SK-N-SH (cell line): ENCODE measurements around the gene DOCK6. TPM values are rescaled to one million over a fixed set of nuclear protein-coding genes. Genes with fewer than 3 reads are reported as not detected.

ENCODE experiments used
- CTCF ChIA-PET: fragments of 300-600, 350-600 bp; formaldehyde crosslinking; extraction: SDS; loops from one replicate; lab custom pipeline; 2021; lab: Yijun Ruan, JAX
- POLR2A ChIA-PET: fragments of 350-600 bp; sonication (Branson Sonifier 250); formaldehyde crosslinking; extraction: SDS; loops from one replicate; lab custom pipeline; 2020; ENCODE audit warnings: antibody characterized with exemption, inconsistent platforms; lab: Yijun Ruan, JAX
- DNase-seq: peaks from one replicate; pipeline ENCODE4 v3.0.0; 2012
- H2AFZ ChIP-seq: fragments of 200-600 bp; sonication (generic); 2 replicates; pipeline ENCODE4 v1.8.1; 2016; ENCODE audit warnings: antibody characterized with exemption, mild to moderate bottlenecking, low read depth
- H3F3A ChIP-seq: fragments of 200-600 bp; sonication (generic); replicated peaks from 2 replicates; pipeline ENCODE3; 2016; ENCODE audit warnings: antibody characterized with exemption, mild to moderate bottlenecking; ENCODE audit not compliant: insufficient read depth
- H3K27ac ChIP-seq, 2 experiments: fragments of 200-500 bp in 1 of 2; fragments of 200-600 bp in 1 of 2; sonication (Bioruptor generic) in 1 of 2; sonication (generic), shearing (Covaris generic) in 1 of 2; 2 replicates each; pipeline versions ENCODE4 v1.5.1 to v1.6.1; 2014 to 2016; ENCODE audit warnings: low read depth in 2 of 2, inconsistent platforms in 1 of 2, low read length in 1 of 2, mild to moderate bottlenecking in 1 of 2, mixed read lengths in 1 of 2
- H3K27me3 ChIP-seq: fragments of 200-600 bp; sonication (generic), shearing (Covaris generic); 2 replicates; pipeline ENCODE4 v1.6.1; 2016; ENCODE audit warnings: mixed run types; ENCODE audit not compliant: insufficient read depth
- H3K36me3 ChIP-seq, 2 experiments: fragments of 200-500 bp in 1 of 2; fragments of 200-600 bp in 1 of 2; sonication (Bioruptor generic) in 1 of 2; sonication (generic) in 1 of 2; replicated peaks in 1 of 2; 2 replicates each; pipeline versions ENCODE3 to v1.5.1; 2014 to 2016; ENCODE audit warnings: low read length in 1 of 2, mild to moderate bottlenecking in 1 of 2; ENCODE audit not compliant: insufficient read depth in 2 of 2, control insufficient read depth in 1 of 2
- H3K4me1 ChIP-seq, 2 experiments: fragments of 200-500 bp in 1 of 2; fragments of 200-600 bp in 1 of 2; sonication (Bioruptor generic) in 1 of 2; sonication (generic), shearing (Covaris generic) in 1 of 2; 2 replicates each; pipeline versions ENCODE4 v1.5.1 to v1.6.1; 2014 to 2016; ENCODE audit warnings: low read depth in 1 of 2, low read length in 1 of 2, mixed run types in 1 of 2; ENCODE audit not compliant: insufficient read depth in 2 of 2, control insufficient read depth in 1 of 2
- H3K4me2 ChIP-seq: fragments of 200-600 bp; sonication (generic), shearing (Covaris generic); 2 replicates; pipeline ENCODE4 v1.6.1; 2017; ENCODE audit warnings: mixed run types
- H3K4me3 ChIP-seq, 2 experiments: fragments of 200-500 bp in 1 of 2; fragments of 200-600 bp in 1 of 2; sonication (Bioruptor generic) in 1 of 2; sonication (generic), shearing (Covaris generic) in 1 of 2; 2 replicates each; pipeline versions ENCODE4 v1.5.1 to v1.8.1; 2014 to 2016; ENCODE audit warnings: low read depth in 2 of 2, inconsistent platforms in 1 of 2, low read length in 1 of 2, mild to moderate bottlenecking in 1 of 2, mixed read lengths in 1 of 2, moderate library complexity in 1 of 2
- H3K79me2 ChIP-seq: fragments of 200-600 bp; sonication (generic); 2 replicates; pipeline ENCODE4 v1.8.1; 2017; ENCODE audit warnings: mild to moderate bottlenecking; ENCODE audit not compliant: insufficient read depth
- H3K9ac ChIP-seq: fragments of 200-600 bp; sonication (generic); 2 replicates; pipeline ENCODE4 v1.6.1; 2017; ENCODE audit warnings: mixed run types
- H3K9me2 ChIP-seq: fragments of 200-600 bp; sonication (generic); 2 replicates; pipeline ENCODE4 v1.6.1; 2017; ENCODE audit warnings: mixed run types
- H3K9me3 ChIP-seq: fragments of 200-600 bp; sonication (generic); 2 replicates; pipeline ENCODE4 v1.6.1; 2017; ENCODE audit warnings: mixed run types, mild to moderate bottlenecking, moderate library complexity
- H4K20me1 ChIP-seq: fragments of 200-600 bp; sonication (generic); 2 replicates; pipeline ENCODE4 v1.6.1; 2017; ENCODE audit warnings: mild to moderate bottlenecking, mixed run types; ENCODE audit not compliant: insufficient read depth
- ELF1 ChIP-seq: IDR thresholded peaks from 2 replicates; pipeline ENCODE4 v1.4.0; 2012
- EZH2phosphoT487 ChIP-seq: fragments of 200-600 bp; sonication (generic); IDR thresholded peaks from 2 replicates; pipeline ENCODE4 v1.6.1; 2017; ENCODE audit warnings: low read depth, mixed run types, mild to moderate bottlenecking, antibody characterized with exemption, moderate library complexity, borderline replicate concordance
- FOSL2 ChIP-seq: IDR thresholded peaks from 2 replicates; pipeline ENCODE4 v1.4.0; 2012; ENCODE audit warnings: low read depth, mild to moderate bottlenecking, moderate library complexity, borderline replicate concordance
- GABPA ChIP-seq: IDR thresholded peaks from 2 replicates; pipeline ENCODE4 v1.4.0; 2012; ENCODE audit warnings: low read depth, mild to moderate bottlenecking
- IRF3 ChIP-seq: fragments of 150-350 bp; IDR thresholded peaks from 2 replicates; pipeline ENCODE4 v1.6.1; 2016; ENCODE audit warnings: mild to moderate bottlenecking, low read depth, low read length
- MAX ChIP-seq: IDR thresholded peaks from 2 replicates; pipeline ENCODE4 v1.4.0; 2012; ENCODE audit warnings: low read depth
- NFIC ChIP-seq: IDR thresholded peaks from 2 replicates; pipeline ENCODE4 v1.4.0; 2012; ENCODE audit warnings: borderline replicate concordance
- REST ChIP-seq: IDR thresholded peaks from 2 replicates; pipeline ENCODE4 v1.6.1; 2012; ENCODE audit warnings: mild to moderate bottlenecking, low read depth, low read length, moderate library complexity
- RXRA ChIP-seq: IDR thresholded peaks from 2 replicates; pipeline ENCODE4 v1.4.0; 2012; ENCODE audit warnings: low read depth, mild to moderate bottlenecking, borderline replicate concordance
- SMC3 ChIP-seq: IDR thresholded peaks from 2 replicates; pipeline ENCODE4 v1.6.1; 2012; ENCODE audit warnings: low read depth, low read length, improper control_type of control experiment
- TEAD4 ChIP-seq: IDR thresholded peaks from 2 replicates; pipeline ENCODE4 v1.4.0; 2012; ENCODE audit warnings: mild to moderate bottlenecking, borderline replicate concordance; ENCODE audit not compliant: insufficient read depth
- USF1 ChIP-seq: IDR thresholded peaks from 2 replicates; pipeline ENCODE4 v1.4.0; 2012; ENCODE audit warnings: low read depth, borderline replicate concordance
- USF2 ChIP-seq: fragments of 150-350 bp; IDR thresholded peaks from 2 replicates; pipeline ENCODE4 v1.6.1; 2017; ENCODE audit warnings: antibody characterized with exemption, low read length, low read depth, borderline replicate concordance
- ZBTB33 ChIP-seq: IDR thresholded peaks from 2 replicates; pipeline ENCODE4 v1.4.0; 2012; ENCODE audit warnings: low read depth, borderline replicate concordance
- WGBS: methylation state at CpG from one replicate; pipeline ENCODE4 v1.1.6; 2017; ENCODE audit warnings: low lambda C conversion rate; 5-methylcytosine and 5-hydroxymethylcytosine counted together
- polyA plus RNA-seq, 3 experiments: library from polyadenylated mRNA; depleted of rRNA; stranded (reverse); fragments of >200 nt; gene quantifications; 2 replicates each; pipeline ENCODE4 v1.2.3, GENCODE V29; 2012

DOCK6 gene
- polyA plus RNA-seq, 1 of the 3 experiments (the other 2 are of a cell fraction), result 18.3 TPM

- H3K79me2 ChIP-seq, result no peaks in the 10 kb centered on the region
- H3K9ac ChIP-seq, result peak overlapping the region; percentile 88
- no peaks in the 10 kb centered on the region for H3K9me2 ChIP-seq
- H3K27ac ChIP-seq, result no peak overlapping the region; a peak in 1 of 4 replicates
- no peaks in the 10 kb centered on the region for H4K20me1 ChIP-seq
- WGBS, result 30% methylated on average over 16 of the region's 18 CpGs
- DNase-seq, result peak; percentile 69
- no peak for TF ChIP-seq NFIC
- no peak for TF ChIP-seq FOSL2
- TF ChIP-seq MAX, result no peak; the same call in 1 of the 2 replicates
- no peak for TF ChIP-seq GABPA
- TF ChIP-seq EZH2phosphoT487, result no peak
- TF ChIP-seq RXRA, result no peak
- TF ChIP-seq USF1, result no peak
- no peak for TF ChIP-seq SMC3
- TF ChIP-seq ZBTB33, result no peak
- TF ChIP-seq ELF1, result no peak
- TF ChIP-seq USF2, result no peak
- H3K4me1 ChIP-seq, result peaks cover 0 to 4% of the 10 kb centered on the region in 2 experiments; a peak in 1 of 4 replicates
- peak overlapping the region; percentile 62 to 72 for H3K4me3 ChIP-seq
- H3K27me3 ChIP-seq, result no peaks in the 10 kb centered on the region
- peak overlapping the region; percentile 91; the same call in 1 of the 2 replicates for H2AFZ ChIP-seq
- POLR2A ChIA-PET, result no interaction called here
- no peaks in the 10 kb centered on the region for H3K36me3 ChIP-seq
- no peaks in the 10 kb centered on the region for H3K9me3 ChIP-seq
- peak overlapping the region; percentile 96 for H3K4me2 ChIP-seq
- CTCF ChIA-PET, result interaction anchor here (0.8 to 9.6 kb wide), 9 partner anchors 13 to 221 kb away, joined by 3 to 57 read pairs (median 4); no protein-coding TSS in a partner anchor
- no peaks in the 10 kb centered on the region for H3F3A ChIP-seq
Measured at GRCh38 chr19:11261431-11261970, 823 bp downstream of the DOCK6 start.

- H3K9me3 ChIP-seq, result no peaks in the 10 kb centered on the region
- H3K79me2 ChIP-seq, result no peaks in the 10 kb centered on the region
- ChIA-PET CTCF (interaction anchor here (0.8 to 9.6 kb wide), 9 partner anchors 13 to 222 kb away, joined by 3 to 57 read pairs (median 4); no protein-coding TSS in a partner anchor), POLR2A (no interaction called here)
- H2AFZ ChIP-seq, result no peak overlapping the region
- no peaks in the 10 kb centered on the region for H3K9me2 ChIP-seq
- H3F3A ChIP-seq, result no peaks in the 10 kb centered on the region
- WGBS, result 79% methylated on average over 5 of the region's 5 CpGs
- H3K4me2 ChIP-seq, result peak overlapping the region; percentile 96; the same call in 1 of the 2 replicates
- H4K20me1 ChIP-seq, result no peaks in the 10 kb centered on the region
- H3K9ac ChIP-seq, result no peak overlapping the region
- H3K36me3 ChIP-seq, result no peaks in the 10 kb centered on the region
- no peak for DNase-seq
- no peaks in the 10 kb centered on the region for H3K27me3 ChIP-seq
- no peak overlapping the region for H3K27ac ChIP-seq
- peaks cover 0 to 4% of the 10 kb centered on the region in 2 experiments; a peak in 1 of 4 replicates for H3K4me1 ChIP-seq
- no peak overlapping the region for H3K4me3 ChIP-seq
- TF ChIP-seq REST, result no peak
- TF ChIP-seq TEAD4, result no peak
- no peak for TF ChIP-seq ZBTB33
- TF ChIP-seq IRF3, result no peak
Measured at GRCh38 chr19:11260996-11261395, 1.3 kb downstream of the DOCK6 start.
